ENCODE data around the gene SRSF10.
A peak's percentile ranks its signal among the peaks of the same experiment; 100 is the strongest.

The SRSF10 gene

GRCh38 chr1:23979881-23980727 lies at the start of gene SRSF10 (continued):
- TF ChIP-seq ZNF518A (tag by site-specific recombination; conservative IDR thresholded peaks at IDR 0.05; ENCODE audit: low read depth) (peak; percentile 55), CTCF (tag by site-specific recombination; IDR thresholded peaks at IDR 0.05) (peak; percentile 98), ZNF792 (tag by site-specific recombination; IDR thresholded peaks at IDR 0.05) (no peak), ZNF426 (tag by site-specific recombination; IDR thresholded peaks at IDR 0.05) (no peak), MEIS1 (CRISPR knock-in tag; IDR thresholded peaks at IDR 0.05; ENCODE audit: borderline replicate concordance) (0 out of 2 replicates have a peak, but pooled peaks have one; percentile 10), ZBTB49 (tag by site-specific recombination; IDR thresholded peaks at IDR 0.05; ENCODE audit: low read depth) (no peak), ZNF664 (tag by site-specific recombination; IDR thresholded peaks at IDR 0.05) (peak; percentile 39; the same call in 1 of the 2 replicates), ZNF747 (tag by site-specific recombination; IDR thresholded peaks at IDR 0.05) (no peak), ZNF670 (tag by site-specific recombination; IDR thresholded peaks at IDR 0.05; ENCODE audit: low read depth) (no peak), ZNF501 (tag by site-specific recombination; IDR thresholded peaks at IDR 0.05) (no peak; the same call in none of the 2 replicates), HOXA7 (CRISPR knock-in tag; IDR thresholded peaks at IDR 0.05; ENCODE audit: borderline replicate concordance) (no peak), ZNF626 (tag by site-specific recombination; IDR thresholded peaks at IDR 0.05) (peak; percentile 6; the same call in 1 of the 2 replicates), ZNF239 (tag by site-specific recombination; IDR thresholded peaks at IDR 0.05) (peak; percentile 77; the same call in 1 of the 2 replicates), ZNF19 (tag by site-specific recombination; IDR thresholded peaks at IDR 0.05; ENCODE audit: low read depth) (no peak), ZNF223 (tag by site-specific recombination; IDR thresholded peaks at IDR 0.05) (no peak), ZFP37 (tag by site-specific recombination; IDR thresholded peaks at IDR 0.05) (peak; percentile 89; the same call in 1 of the 2 replicates), ZNF585B (tag by site-specific recombination; IDR thresholded peaks at IDR 0.05) (no peak), ZNF10 (tag by site-specific recombination; IDR thresholded peaks at IDR 0.05) (0 out of 2 replicates have a peak, but pooled peaks have one; percentile 40), OSR2 (tag by site-specific recombination; IDR thresholded peaks at IDR 0.05) (peak; percentile 20; the same call in 1 of the 2 replicates), OVOL3 (tag by site-specific recombination; IDR thresholded peaks at IDR 0.05) (peak; percentile 68; the same call in 1 of the 2 replicates), ZFP3 (tag by site-specific recombination; IDR thresholded peaks at IDR 0.05; ENCODE audit: low read depth) (no peak), ZNF140 (tag by site-specific recombination; IDR thresholded peaks at IDR 0.05) (no peak)
- TF ChIP-seq, protein P1, sequence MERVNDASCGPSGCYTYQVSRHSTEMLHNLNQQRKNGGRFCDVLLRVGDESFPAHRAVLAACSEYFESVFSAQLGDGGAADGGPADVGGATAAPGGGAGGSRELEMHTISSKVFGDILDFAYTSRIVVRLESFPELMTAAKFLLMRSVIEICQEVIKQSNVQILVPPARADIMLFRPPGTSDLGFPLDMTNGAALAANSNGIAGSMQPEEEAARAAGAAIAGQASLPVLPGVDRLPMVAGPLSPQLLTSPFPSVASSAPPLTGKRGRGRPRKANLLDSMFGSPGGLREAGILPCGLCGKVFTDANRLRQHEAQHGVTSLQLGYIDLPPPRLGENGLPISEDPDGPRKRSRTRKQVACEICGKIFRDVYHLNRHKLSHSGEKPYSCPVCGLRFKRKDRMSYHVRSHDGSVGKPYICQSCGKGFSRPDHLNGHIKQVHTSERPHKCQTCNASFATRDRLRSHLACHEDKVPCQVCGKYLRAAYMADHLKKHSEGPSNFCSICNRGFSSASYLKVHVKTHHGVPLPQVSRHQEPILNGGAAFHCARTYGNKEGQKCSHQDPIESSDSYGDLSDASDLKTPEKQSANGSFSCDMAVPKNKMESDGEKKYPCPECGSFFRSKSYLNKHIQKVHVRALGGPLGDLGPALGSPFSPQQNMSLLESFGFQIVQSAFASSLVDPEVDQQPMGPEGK (tag by site-specific recombination; IDR thresholded peaks at IDR 0.05) = peak; percentile 60; the same call in 1 of the 2 replicates
- TF ChIP-seq, protein P2, sequence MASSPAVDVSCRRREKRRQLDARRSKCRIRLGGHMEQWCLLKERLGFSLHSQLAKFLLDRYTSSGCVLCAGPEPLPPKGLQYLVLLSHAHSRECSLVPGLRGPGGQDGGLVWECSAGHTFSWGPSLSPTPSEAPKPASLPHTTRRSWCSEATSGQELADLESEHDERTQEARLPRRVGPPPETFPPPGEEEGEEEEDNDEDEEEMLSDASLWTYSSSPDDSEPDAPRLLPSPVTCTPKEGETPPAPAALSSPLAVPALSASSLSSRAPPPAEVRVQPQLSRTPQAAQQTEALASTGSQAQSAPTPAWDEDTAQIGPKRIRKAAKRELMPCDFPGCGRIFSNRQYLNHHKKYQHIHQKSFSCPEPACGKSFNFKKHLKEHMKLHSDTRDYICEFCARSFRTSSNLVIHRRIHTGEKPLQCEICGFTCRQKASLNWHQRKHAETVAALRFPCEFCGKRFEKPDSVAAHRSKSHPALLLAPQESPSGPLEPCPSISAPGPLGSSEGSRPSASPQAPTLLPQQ (tag by site-specific recombination; IDR thresholded peaks at IDR 0.05) = peak; percentile 85
- TF ChIP-seq, protein P3, sequence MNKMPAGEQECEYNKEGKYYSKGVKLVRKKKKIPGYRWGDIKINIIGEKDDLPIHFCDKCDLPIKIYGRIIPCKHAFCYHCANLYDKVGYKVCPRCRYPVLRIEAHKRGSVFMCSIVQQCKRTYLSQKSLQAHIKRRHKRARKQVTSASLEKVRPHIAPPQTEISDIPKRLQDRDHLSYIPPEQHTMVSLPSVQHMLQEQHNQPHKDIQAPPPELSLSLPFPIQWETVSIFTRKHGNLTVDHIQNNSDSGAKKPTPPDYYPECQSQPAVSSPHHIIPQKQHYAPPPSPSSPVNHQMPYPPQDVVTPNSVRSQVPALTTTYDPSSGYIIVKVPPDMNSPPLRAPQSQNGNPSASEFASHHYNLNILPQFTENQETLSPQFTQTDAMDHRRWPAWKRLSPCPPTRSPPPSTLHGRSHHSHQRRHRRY (tag by site-specific recombination; IDR thresholded peaks at IDR 0.05) = no peak
